Gastrocnemius medialis (tissue), 4 donors: ENCODE results near the gene ENOPH1. TPM values are rescaled to one million over a fixed set of nuclear protein-coding genes. Genes with fewer than 3 reads are reported as not detected.

Source experiments
- ATAC-seq, 2 donors: fragments of 150-250 bp; one replicate each; pipeline ENCODE4 v1.9.1; 2016
- DNase-seq, 2 donors: peaks; one replicate each; pipeline ENCODE4 v3.0.0-alpha.2; 2019
- H3K27ac ChIP-seq, 4 donors: fragments of 200-600 bp; sonication (generic); 1 replicate in 1 of 4; 2 replicates in 3 of 4; pipeline ENCODE4 v1.5.1; 2016 to 2018; ENCODE audit warnings: mild to moderate bottlenecking in 2 of 4, moderate library complexity in 1 of 4
- H3K27me3 ChIP-seq, 3 donors: fragments of 200-600 bp; sonication (generic) in 2 of 3; 1 replicate in 1 of 3; 2 replicates in 2 of 3; pipeline versions ENCODE4 v1.5.1 to v1.6.0; 2016 to 2019; ENCODE audit warnings: mild to moderate bottlenecking in 1 of 3, moderate library complexity in 1 of 3
- H3K36me3 ChIP-seq, 2 donors: fragments of 200-600 bp; sonication (generic) in 1 of 2; one replicate each; pipeline ENCODE4 v1.5.1; 2017 to 2018
- H3K4me1 ChIP-seq, 2 donors: fragments of 200-600 bp; sonication (generic) in 1 of 2; one replicate each; pipeline ENCODE4 v1.5.1; 2016 to 2017; ENCODE audit warnings: mild to moderate bottlenecking in 2 of 2
- H3K4me3 ChIP-seq, 4 donors: fragments of 200-600 bp; sonication (generic) in 3 of 4; 1 replicate in 1 of 4; 2 replicates in 3 of 4; pipeline ENCODE4 v1.5.1; 2016 to 2019; ENCODE audit warnings: mild to moderate bottlenecking in 2 of 4
- H3K9me3 ChIP-seq, 3 donors: fragments of 200-600 bp; sonication (generic) in 2 of 3; 1 replicate in 1 of 3; 2 replicates in 2 of 3; pipeline ENCODE4 v1.5.1; 2016 to 2019
- CTCF ChIP-seq, 5 experiments: fragments of 450-650 bp in 3 of 5; fragments of 200-600 bp in 2 of 5; sonication (generic) in 2 of 5; IDR thresholded peaks in 4 of 5; conservative IDR thresholded peaks in 1 of 5; 1 replicate in 4 of 5; 2 replicates in 1 of 5; pipeline ENCODE4 v1.5.1; 2016 to 2019; ENCODE audit warnings: antibody characterized with exemption in 5 of 5, mild to moderate bottlenecking in 3 of 5, moderate library complexity in 3 of 5
- POLR2A ChIP-seq, 2 donors: fragments of 450-650 bp; IDR thresholded peaks; one replicate each; pipeline ENCODE4 v1.6.1; 2017; ENCODE audit warnings: antibody characterized with exemption in 2 of 2, mild to moderate bottlenecking in 2 of 2, moderate library complexity in 2 of 2
- in situ Hi-C, 4 donors: fragments of 200-750 bp; cut with MboI; loops; one replicate each; pipeline versions ENCODE4 v1.15.0 to v1.8.0; 2017; ENCODE audit warnings: low sequenced_read_pairs in 4 of 4
- intact Hi-C: fragments of 100-400 bp; cut with DNase I; formaldehyde crosslinking; loops from one replicate; pipeline ENCODE4 v1.15.1; 2023; ENCODE audit warnings: low total_unique reads
- total RNA-seq, 4 donors: library from RNA; depleted of rRNA; stranded (reverse); fragments of >200 nt; gene quantifications; one replicate each; pipeline versions ENCODE4 v1.1.0 to v1.2.3, GENCODE V29; 2016

Gene ENOPH1
- total RNA-seq, 4 donors from 2014 or later, result 7.1 to 15.9 (median 14.8) TPM

DNA sequence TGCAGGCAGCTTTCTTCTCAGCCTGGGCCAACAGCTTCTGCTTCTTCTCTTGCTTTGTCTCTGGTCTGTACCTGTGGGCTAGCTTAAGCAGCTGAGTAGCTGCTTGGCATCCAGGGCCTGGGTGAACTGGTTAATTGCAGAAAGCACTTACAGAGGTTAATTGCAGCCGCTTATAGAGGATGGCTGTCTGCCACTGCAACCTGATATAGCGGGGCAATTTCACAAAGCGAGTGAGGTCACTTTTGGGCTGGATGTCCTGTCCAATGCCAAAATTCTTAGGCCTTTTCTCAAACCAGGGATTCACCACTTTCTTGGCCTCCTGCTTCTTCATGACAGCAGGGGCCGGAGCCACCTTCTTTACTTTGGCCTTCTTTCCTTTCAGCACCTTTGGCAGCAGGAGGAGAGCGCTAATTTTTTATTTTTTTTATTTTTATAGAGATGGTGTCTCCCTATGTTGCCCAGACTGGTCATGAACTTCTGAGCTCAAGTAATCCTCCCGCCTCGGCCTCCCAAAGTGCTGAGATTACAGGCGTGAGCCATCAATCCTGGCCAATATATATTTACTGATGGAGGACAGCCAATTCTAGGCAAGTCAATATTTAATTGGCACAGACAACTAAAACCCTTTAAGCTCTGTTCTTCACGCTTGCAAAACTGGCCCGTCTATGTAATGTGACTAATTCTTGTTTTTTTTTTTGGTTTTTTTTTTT, 61.0 kb downstream of the ENOPH1 start:
- TF ChIP-seq POLR2A (IDR thresholded peaks at IDR 0.05), result no peak
- no peak for TF ChIP-seq CTCF (IDR thresholded peaks at IDR 0.05 in 4 of 5, conservative IDR thresholded peaks at IDR 0.05 in 1 of 5)
- no peaks in the 10 kb centered on the region for H3K9me3 ChIP-seq
- intact Hi-C loops, result no loop called here
- in situ Hi-C loops, result no loop called here
- ATAC-seq (no peak), DNase-seq (no peak)
- H3K36me3 ChIP-seq, result no peaks in the 10 kb centered on the region
- no peak overlapping the region for H3K4me3 ChIP-seq
- H3K27me3 ChIP-seq, result no peaks in the 10 kb centered on the region
- no peak overlapping the region for H3K27ac ChIP-seq
- H3K4me1 ChIP-seq, result no peaks in the 10 kb centered on the region

GRCh38 chr4:82493721-82494425, 63.5 kb downstream of the ENOPH1 start:
- ATAC-seq, result no peak
- intact Hi-C loops, result no loop called here
- Histone ChIP-seq H3K27me3 (no peaks in the 10 kb centered on the region), H3K27ac (no peak overlapping the region), H3K9me3 (no peaks in the 10 kb centered on the region), H3K36me3 (no peaks in the 10 kb centered on the region), H3K4me1 (no peaks in the 10 kb centered on the region), H3K4me3 (no peak overlapping the region)
- TF ChIP-seq POLR2A (IDR thresholded peaks at IDR 0.05) (no peak), CTCF (IDR thresholded peaks at IDR 0.05 in 4 of 5, conservative IDR thresholded peaks at IDR 0.05 in 1 of 5) (no peak)
- in situ Hi-C loops, result no loop called here
- DNase-seq, result no peak

- no peaks in the 10 kb centered on the region for H3K4me1 ChIP-seq
- no peak overlapping the region for H3K4me3 ChIP-seq
- DNase-seq (no peak), ATAC-seq (no peak)
- in situ Hi-C loops, result no loop called here
- intact Hi-C loops, result no loop called here
- H3K27me3 ChIP-seq, result no peaks in the 10 kb centered on the region
- TF ChIP-seq CTCF (IDR thresholded peaks at IDR 0.05 in 4 of 5, conservative IDR thresholded peaks at IDR 0.05 in 1 of 5) (no peak), POLR2A (IDR thresholded peaks at IDR 0.05) (no peak)
- H3K36me3 ChIP-seq, result no peaks in the 10 kb centered on the region
- H3K27ac ChIP-seq, result no peak overlapping the region
- no peaks in the 10 kb centered on the region for H3K9me3 ChIP-seq
These were observed 65.3 kb downstream of the ENOPH1 start for GRCh38 chr4:82495666-82496065.

DNA sequence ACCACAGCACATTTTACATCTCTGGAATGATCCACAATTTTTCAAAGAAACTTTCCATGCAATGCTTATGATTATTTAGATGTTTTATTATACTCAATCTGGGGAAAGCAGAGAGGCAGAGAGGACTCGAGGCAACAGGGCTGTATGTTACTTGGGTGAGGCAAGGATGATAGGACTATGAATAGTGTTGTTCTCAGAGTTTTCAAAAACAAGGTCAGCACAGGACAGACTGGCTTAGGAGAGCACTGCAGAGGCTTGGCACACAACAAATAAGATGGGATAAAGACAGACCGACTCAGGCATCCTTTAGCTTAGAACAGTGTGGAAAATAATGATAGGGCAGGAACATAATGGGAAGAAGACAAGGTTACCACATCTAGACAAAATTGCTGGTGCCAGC, 66.0 kb downstream of the ENOPH1 start:
- no peak overlapping the region for H3K27ac ChIP-seq
- no peaks in the 10 kb centered on the region for H3K27me3 ChIP-seq
- H3K9me3 ChIP-seq, result no peaks in the 10 kb centered on the region
- no peak for DNase-seq
- ATAC-seq, result no peak
- in situ Hi-C loops (no loop called here), intact Hi-C loops (no loop called here)
- H3K4me3 ChIP-seq, result no peak overlapping the region
- H3K36me3 ChIP-seq, result no peaks in the 10 kb centered on the region
- H3K4me1 ChIP-seq, result no peaks in the 10 kb centered on the region
- no peak for TF ChIP-seq CTCF (IDR thresholded peaks at IDR 0.05 in 4 of 5, conservative IDR thresholded peaks at IDR 0.05 in 1 of 5)
- no peak for TF ChIP-seq POLR2A (IDR thresholded peaks at IDR 0.05)
